ENCODE results near the gene PDZRN3. TPM values are rescaled to one million over a fixed set of nuclear protein-coding genes. Genes with fewer than 3 reads are reported as not detected.

PDZRN3 gene
- total and polyA plus RNA-seq, 4 donors: 0.69 to 1.8 (median 0.92) TPM

DNA sequence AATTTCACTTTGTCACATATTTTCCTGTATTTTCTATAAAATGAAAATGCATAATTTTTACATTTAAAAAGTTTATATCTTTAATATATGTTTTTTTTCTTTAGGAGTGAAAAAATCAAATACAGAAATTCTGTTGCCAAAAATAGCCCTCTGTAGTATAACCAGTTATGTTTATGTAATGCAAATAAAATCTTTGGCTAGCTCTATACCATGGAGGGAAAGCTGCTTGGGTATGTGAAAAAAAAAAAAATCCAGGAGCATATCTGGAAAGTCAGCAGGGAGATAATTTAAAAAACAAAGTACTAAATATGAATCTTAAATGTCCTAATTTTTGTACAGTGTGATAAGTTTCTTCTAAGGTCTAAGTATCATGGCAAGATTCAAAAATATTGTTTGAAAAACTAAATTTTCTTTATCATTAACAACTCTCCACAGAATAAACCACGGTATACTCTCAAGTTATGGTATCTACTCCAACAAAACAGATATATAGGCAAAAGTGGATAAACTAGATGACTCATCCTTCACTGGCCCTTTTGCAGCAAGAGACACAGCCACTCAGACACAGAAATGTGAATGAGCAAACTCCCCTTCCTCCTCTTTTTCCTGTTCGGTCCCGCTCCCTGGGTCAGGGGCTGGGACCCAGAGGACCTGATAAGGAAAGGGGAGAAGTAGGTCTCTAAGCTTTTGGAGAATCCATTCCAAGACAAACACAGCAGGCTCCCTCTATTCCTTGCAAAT lies 66.6 kb downstream of the PDZRN3 start:
- Histone ChIP-seq H3K9ac (ENCODE audit: low read depth in 1 of 2, low read length in 2 of 2) (no peak overlapping the region), H3K36me3 (ENCODE audit: control insufficient read depth in 4 of 4, insufficient read depth in 3 of 4, low read depth in 1 of 4, low read length in 3 of 4) (no peaks in the 10 kb centered on the region), H3K4me1 (ENCODE audit: control insufficient read depth in 4 of 4, insufficient read depth in 4 of 4, low read length in 3 of 4) (no peaks in the 10 kb centered on the region), H3K27ac (ENCODE audit: low read depth in 1 of 2, low read length in 2 of 2) (no peak overlapping the region), H3K27me3 (ENCODE audit: control insufficient read depth in 4 of 4, insufficient read depth in 4 of 4, low read length in 3 of 4) (no peaks in the 10 kb centered on the region), H3K9me3 (ENCODE audit: control insufficient read depth in 4 of 4, low read length in 3 of 4) (no peaks in the 10 kb centered on the region), H3K4me3 (ENCODE audit: low read depth in 1 of 3, low read length in 3 of 3) (no peak overlapping the region)
- no peak for TF ChIP-seq TAF1 (conservative IDR thresholded peaks at IDR 0.05)
- TF ChIP-seq REST (IDR thresholded peaks at IDR 0.05): no peak
- TF ChIP-seq, protein P1, sequence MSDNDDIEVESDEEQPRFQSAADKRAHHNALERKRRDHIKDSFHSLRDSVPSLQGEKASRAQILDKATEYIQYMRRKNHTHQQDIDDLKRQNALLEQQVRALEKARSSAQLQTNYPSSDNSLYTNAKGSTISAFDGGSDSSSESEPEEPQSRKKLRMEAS (IDR thresholded peaks at IDR 0.05): no peak
- TF ChIP-seq NR2F2 (IDR thresholded peaks at IDR 0.05): no peak
- TF ChIP-seq EGR1 (IDR thresholded peaks at IDR 0.05; ENCODE audit: low read depth in 2 of 2): no peak
- TF ChIP-seq HNF4A (conservative IDR thresholded peaks at IDR 0.05): no peak
- no peak for TF ChIP-seq HNF4G (IDR thresholded peaks at IDR 0.05)
- TF ChIP-seq FOXA1 (IDR thresholded peaks at IDR 0.05): no peak
- no peak for TF ChIP-seq RAD21 (IDR thresholded peaks at IDR 0.05)
- TF ChIP-seq GABPA (IDR thresholded peaks at IDR 0.05 in 1 of 2, conservative IDR thresholded peaks at IDR 0.05 in 1 of 2): no peak
- no peak for TF ChIP-seq JUND (IDR thresholded peaks at IDR 0.05)
- WGBS: 71% methylated on average over 3 of the region's 3 CpGs
- no peak for DNase-seq (ENCODE audit: low spot score)

DNA sequence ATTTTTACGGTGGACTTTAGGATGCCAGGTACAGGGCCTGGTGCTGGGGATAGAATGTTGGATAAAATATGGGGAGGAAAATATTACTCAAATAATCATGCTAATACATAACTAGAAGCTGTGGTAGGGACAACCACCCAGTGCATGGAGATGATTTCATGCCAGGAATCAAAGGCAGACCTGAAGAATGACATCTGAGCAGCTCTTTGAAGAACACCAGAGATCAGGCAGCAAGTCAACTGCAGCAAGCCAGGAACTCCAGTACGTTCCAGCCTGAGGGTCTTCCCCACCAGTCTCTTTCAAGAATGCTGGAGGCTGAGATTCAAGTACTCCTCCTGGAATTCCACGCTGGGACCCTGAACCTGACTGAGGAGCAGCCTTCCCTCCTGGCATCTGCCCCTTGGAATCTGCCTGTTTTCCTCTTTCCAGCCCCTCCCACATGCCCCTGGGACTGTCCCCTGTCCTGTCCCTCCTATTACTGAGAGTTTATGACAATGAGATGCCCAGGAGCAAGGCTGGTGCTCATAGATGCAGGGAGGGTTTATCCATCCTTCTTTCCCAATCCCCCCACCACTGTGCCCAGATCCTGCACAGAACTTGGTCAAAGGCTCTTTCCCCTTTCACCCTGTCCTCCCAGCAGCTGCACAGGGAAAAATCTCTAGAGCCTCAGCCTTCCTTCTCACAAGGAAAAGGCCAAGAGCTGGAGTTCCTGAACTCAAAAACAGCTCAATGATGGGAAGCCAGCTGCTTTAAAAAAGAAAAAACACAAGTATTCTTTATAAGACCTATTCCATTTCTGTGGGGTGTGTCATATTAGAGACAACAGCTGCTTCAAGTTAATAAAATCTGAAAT lies 68.0 kb downstream of the PDZRN3 start:
- Histone ChIP-seq H3K4me1 (ENCODE audit: control insufficient read depth in 4 of 4, insufficient read depth in 4 of 4, low read length in 3 of 4) (no peaks in the 10 kb centered on the region), H3K9ac (ENCODE audit: low read depth in 1 of 2, low read length in 2 of 2) (no peak overlapping the region), H3K4me3 (ENCODE audit: low read depth in 1 of 3, low read length in 3 of 3) (no peak overlapping the region), H3K27me3 (ENCODE audit: control insufficient read depth in 4 of 4, insufficient read depth in 4 of 4, low read length in 3 of 4) (no peaks in the 10 kb centered on the region), H3K9me3 (ENCODE audit: control insufficient read depth in 4 of 4, low read length in 3 of 4) (no peaks in the 10 kb centered on the region), H3K27ac (ENCODE audit: low read depth in 1 of 2, low read length in 2 of 2) (no peak overlapping the region), H3K36me3 (ENCODE audit: control insufficient read depth in 4 of 4, insufficient read depth in 3 of 4, low read depth in 1 of 4, low read length in 3 of 4) (no peaks in the 10 kb centered on the region)
- DNase-seq (ENCODE audit: low spot score): no peak
- WGBS: 64% methylated on average over 3 of the region's 3 CpGs
- TF ChIP-seq TAF1 (conservative IDR thresholded peaks at IDR 0.05): no peak
- peak; percentile 42 for TF ChIP-seq NR2F2 (IDR thresholded peaks at IDR 0.05)

GRCh38 chr3:73555076-73555475 lies 69.7 kb downstream of the PDZRN3 start:
- 88% methylated on average over 2 of the region's 2 CpGs for WGBS
- H3K4me3 ChIP-seq (ENCODE audit: low read depth in 1 of 3, low read length in 3 of 3): no peak overlapping the region
- no peak overlapping the region for H3K9ac ChIP-seq (ENCODE audit: low read depth in 1 of 2, low read length in 2 of 2)
- H3K27ac ChIP-seq (ENCODE audit: low read depth in 1 of 2, low read length in 2 of 2): no peak overlapping the region
- H3K27me3 ChIP-seq (ENCODE audit: control insufficient read depth in 4 of 4, insufficient read depth in 4 of 4, low read length in 3 of 4): no peaks in the 10 kb centered on the region
- DNase-seq (ENCODE audit: low spot score): no peak
- H3K36me3 ChIP-seq (ENCODE audit: control insufficient read depth in 4 of 4, insufficient read depth in 3 of 4, low read depth in 1 of 4, low read length in 3 of 4): no peaks in the 10 kb centered on the region
- no peaks in the 10 kb centered on the region for H3K4me1 ChIP-seq (ENCODE audit: control insufficient read depth in 4 of 4, insufficient read depth in 4 of 4, low read length in 3 of 4)
- no peaks in the 10 kb centered on the region for H3K9me3 ChIP-seq (ENCODE audit: control insufficient read depth in 4 of 4, low read length in 3 of 4)
- TF ChIP-seq FOXA2 (IDR thresholded peaks at IDR 0.05) (no peak), YY1 (IDR thresholded peaks at IDR 0.05) (no peak), ATF3 (IDR thresholded peaks at IDR 0.05) (no peak), HNF4G (IDR thresholded peaks at IDR 0.05) (no peak), SP1 (IDR thresholded peaks at IDR 0.05) (no peak), RAD21 (IDR thresholded peaks at IDR 0.05) (no peak), RXRA (IDR thresholded peaks at IDR 0.05) (no peak), TAF1 (conservative IDR thresholded peaks at IDR 0.05) (no peak)
- TF ChIP-seq, protein P1 (IDR thresholded peaks at IDR 0.05): no peak
- TF ChIP-seq, protein P2, sequence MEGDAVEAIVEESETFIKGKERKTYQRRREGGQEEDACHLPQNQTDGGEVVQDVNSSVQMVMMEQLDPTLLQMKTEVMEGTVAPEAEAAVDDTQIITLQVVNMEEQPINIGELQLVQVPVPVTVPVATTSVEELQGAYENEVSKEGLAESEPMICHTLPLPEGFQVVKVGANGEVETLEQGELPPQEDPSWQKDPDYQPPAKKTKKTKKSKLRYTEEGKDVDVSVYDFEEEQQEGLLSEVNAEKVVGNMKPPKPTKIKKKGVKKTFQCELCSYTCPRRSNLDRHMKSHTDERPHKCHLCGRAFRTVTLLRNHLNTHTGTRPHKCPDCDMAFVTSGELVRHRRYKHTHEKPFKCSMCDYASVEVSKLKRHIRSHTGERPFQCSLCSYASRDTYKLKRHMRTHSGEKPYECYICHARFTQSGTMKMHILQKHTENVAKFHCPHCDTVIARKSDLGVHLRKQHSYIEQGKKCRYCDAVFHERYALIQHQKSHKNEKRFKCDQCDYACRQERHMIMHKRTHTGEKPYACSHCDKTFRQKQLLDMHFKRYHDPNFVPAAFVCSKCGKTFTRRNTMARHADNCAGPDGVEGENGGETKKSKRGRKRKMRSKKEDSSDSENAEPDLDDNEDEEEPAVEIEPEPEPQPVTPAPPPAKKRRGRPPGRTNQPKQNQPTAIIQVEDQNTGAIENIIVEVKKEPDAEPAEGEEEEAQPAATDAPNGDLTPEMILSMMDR (IDR thresholded peaks at IDR 0.05; ENCODE audit: low read depth, low read length, missing input control): no peak
- TF ChIP-seq, protein P3, sequence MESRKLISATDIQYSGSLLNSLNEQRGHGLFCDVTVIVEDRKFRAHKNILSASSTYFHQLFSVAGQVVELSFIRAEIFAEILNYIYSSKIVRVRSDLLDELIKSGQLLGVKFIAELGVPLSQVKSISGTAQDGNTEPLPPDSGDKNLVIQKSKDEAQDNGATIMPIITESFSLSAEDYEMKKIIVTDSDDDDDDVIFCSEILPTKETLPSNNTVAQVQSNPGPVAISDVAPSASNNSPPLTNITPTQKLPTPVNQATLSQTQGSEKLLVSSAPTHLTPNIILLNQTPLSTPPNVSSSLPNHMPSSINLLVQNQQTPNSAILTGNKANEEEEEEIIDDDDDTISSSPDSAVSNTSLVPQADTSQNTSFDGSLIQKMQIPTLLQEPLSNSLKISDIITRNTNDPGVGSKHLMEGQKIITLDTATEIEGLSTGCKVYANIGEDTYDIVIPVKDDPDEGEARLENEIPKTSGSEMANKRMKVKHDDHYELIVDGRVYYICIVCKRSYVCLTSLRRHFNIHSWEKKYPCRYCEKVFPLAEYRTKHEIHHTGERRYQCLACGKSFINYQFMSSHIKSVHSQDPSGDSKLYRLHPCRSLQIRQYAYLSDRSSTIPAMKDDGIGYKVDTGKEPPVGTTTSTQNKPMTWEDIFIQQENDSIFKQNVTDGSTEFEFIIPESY (IDR thresholded peaks at IDR 0.05): no peak
